ENCODE results near the gene LYZL4.

DNA sequence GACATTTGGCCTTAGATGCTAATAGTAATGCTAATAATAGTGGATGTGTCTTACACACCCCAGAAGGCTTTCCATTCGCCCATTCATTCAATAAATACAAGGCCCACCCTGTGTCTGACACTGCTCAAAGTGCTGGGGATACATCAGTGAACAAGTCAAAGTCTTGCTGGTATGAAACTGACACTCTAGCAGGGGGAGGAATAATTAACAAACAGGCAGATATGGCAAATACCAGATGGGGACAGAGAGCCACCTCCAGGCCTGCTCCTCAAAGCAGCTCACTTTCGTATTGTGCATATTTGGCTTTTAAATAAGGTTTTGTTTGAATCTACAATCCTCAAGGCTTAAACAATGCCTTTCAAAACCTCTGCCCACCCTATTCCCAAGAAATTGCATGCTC lies 28.3 kb upstream of the LYZL4 start:
- TF ChIP-seq EZH2 (IDR thresholded peaks at IDR 0.05; ENCODE audit: insufficient read depth, poor library complexity, severe bottlenecking) (no peak), EZH2phosphoT487 (IDR thresholded peaks at IDR 0.05; ENCODE audit: insufficient read depth, low read depth) (no peak)
